Aorta (tissue), 5 donors: ENCODE data around the gene MGAT4C. TPM values are rescaled to one million over a fixed set of nuclear protein-coding genes. Genes with fewer than 3 reads are reported as not detected.

Experiments used
- ATAC-seq: fragments of 200-7000 bp; cut with Tn5 transposase; one replicate; pipeline ENCODE4 v1.9.1; 2022; ENCODE audit warnings: moderate library complexity; ENCODE audit not compliant: low FRiP score
- DNase-seq, 2 donors: peaks; one replicate each; pipeline ENCODE4 v3.0.0-alpha.2; 2020
- H3K27ac ChIP-seq, 2 donors: one replicate each; pipeline ENCODE4 v1.5.1; 2013; ENCODE audit warnings: low read length in 2 of 2, mild to moderate bottlenecking in 2 of 2, moderate library complexity in 2 of 2, control low read depth in 1 of 2, inconsistent platforms in 1 of 2, low read depth in 1 of 2
- H3K27me3 ChIP-seq, 2 donors: one replicate each; pipeline ENCODE4 v1.6.1; 2013; ENCODE audit warnings: control low read depth in 1 of 2, low read length in 1 of 2, mild to moderate bottlenecking in 1 of 2, moderate library complexity in 1 of 2; ENCODE audit not compliant: insufficient read depth in 2 of 2, control insufficient read depth in 1 of 2
- H3K36me3 ChIP-seq, 2 donors: one replicate each; pipeline ENCODE4 v1.6.1; 2013; ENCODE audit warnings: control low read depth in 1 of 2, low read length in 1 of 2, mild to moderate bottlenecking in 1 of 2; ENCODE audit not compliant: insufficient read depth in 2 of 2, control insufficient read depth in 1 of 2
- H3K4me1 ChIP-seq, 2 donors: one replicate each; pipeline ENCODE4 v1.6.1; 2013; ENCODE audit warnings: low read length in 2 of 2, control low read depth in 1 of 2, mild to moderate bottlenecking in 1 of 2, moderate library complexity in 1 of 2; ENCODE audit not compliant: insufficient read depth in 2 of 2, control insufficient read depth in 1 of 2
- H3K4me3 ChIP-seq, 2 donors: one replicate each; pipeline ENCODE4 v1.5.1; 2013; ENCODE audit warnings: low read length in 2 of 2, control low read depth in 1 of 2, mild to moderate bottlenecking in 1 of 2
- H3K9me3 ChIP-seq: one replicate; pipeline ENCODE4 v1.6.1; 2013; ENCODE audit warnings: mild to moderate bottlenecking, low read length; ENCODE audit not compliant: control insufficient read depth
- WGBS, 2 donors: extraction: QIAGEN DNeasy Blood & Tissue Kit; methylation state at CpG; one replicate each; pipeline ENCODE4 v1.1.7; 2013; 5-methylcytosine and 5-hydroxymethylcytosine counted together
- intact Hi-C, 2 donors: fragments of 100-400 bp; cut with DNase I; formaldehyde crosslinking; loops; one replicate each; pipeline versions ENCODE4 v1.14.2 to v1.15.0; 2022
- polyA plus RNA-seq, 2 donors: library from polyadenylated mRNA; stranded (reverse); fragments of 200-250 nt; gene quantifications; one replicate each; pipeline ENCODE4 v1.2.3, GENCODE V29; 2013
- total RNA-seq, 2 donors: library from RNA; stranded (reverse); fragmentation: NEBNext Ultra II Directional; extraction: Animal tissue kit (Norgen Biotek cat#: 25700); gene quantifications; one replicate each; pipeline ENCODE4 v1.2.1, GENCODE V29; 2021
- donor health status: healthy with polysubstance abuse.
- donor health status: Bipolar disorder and iron deficiency.
- donor health status: DM: no; HTN: no; CAD: no.
- donor health status: DM: no; HTN: no; CAD: no.
- donor health status: DM: yes; HTN: yes; CAD: no.

MGAT4C gene
- total and polyA plus RNA-seq, 4 donors, result 0.03 to 1.0 (median 0.68) TPM; not detected in 1

DNA sequence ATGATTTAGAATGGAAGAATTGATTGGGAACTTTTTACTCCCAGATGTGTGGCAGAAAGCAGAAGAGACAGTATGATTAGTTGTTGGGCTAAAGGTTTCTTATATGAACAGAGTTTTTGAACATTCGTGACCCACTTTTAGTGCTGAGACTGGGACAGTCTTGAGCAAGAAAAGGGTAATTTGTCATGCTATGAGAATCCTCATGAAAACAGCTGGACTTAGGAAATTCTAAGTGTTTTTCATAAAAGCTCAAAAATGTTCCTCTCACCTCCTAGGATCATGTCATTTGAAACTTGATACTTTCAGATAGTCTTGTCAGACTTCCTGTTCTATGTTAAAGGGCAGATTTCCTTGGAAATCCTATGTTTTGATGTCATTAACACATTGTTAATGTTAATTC, 86.1 kb downstream of the MGAT4C start:
- Histone ChIP-seq H3K4me1 (no peaks in the 10 kb centered on the region), H3K4me3 (no peak overlapping the region), H3K9me3 (no peaks in the 10 kb centered on the region), H3K36me3 (no peaks in the 10 kb centered on the region), H3K27ac (no peak overlapping the region), H3K27me3 (no peaks in the 10 kb centered on the region)
- intact Hi-C loops, result no loop called here
- DNase-seq (no peak), ATAC-seq (no peak)
- WGBS, 2 donors, result 64 to 68% methylated on average over 1 of the region's 1 CpG

DNA sequence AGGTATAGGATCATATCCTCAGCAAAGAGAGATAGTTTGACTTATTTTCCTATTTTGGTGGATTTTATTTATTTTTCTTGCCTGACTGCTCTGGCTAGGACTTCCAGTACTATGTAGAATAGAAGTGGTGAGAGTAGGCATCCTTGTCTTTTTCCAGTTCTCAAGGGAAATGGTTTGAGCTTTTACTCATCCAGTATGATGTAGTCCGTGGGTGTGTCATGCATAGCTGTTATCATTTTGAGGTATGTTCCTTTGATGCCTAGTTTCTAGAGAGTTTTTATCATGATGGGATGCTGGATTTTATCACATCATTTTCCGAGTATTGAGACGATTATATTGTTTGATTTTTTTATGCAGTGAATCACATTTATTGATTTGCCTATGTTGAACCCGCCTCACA, 97.2 kb downstream of the MGAT4C start:
- no peak for DNase-seq
- WGBS, 2 donors, result 91 to 92% methylated on average over 4 of the region's 4 CpGs
- ATAC-seq, result no peak
- Histone ChIP-seq H3K4me3 (no peak overlapping the region), H3K27ac (no peak overlapping the region), H3K9me3 (no peaks in the 10 kb centered on the region), H3K27me3 (no peaks in the 10 kb centered on the region), H3K36me3 (no peaks in the 10 kb centered on the region), H3K4me1 (no peaks in the 10 kb centered on the region)
- intact Hi-C loops, result no loop called here

DNA sequence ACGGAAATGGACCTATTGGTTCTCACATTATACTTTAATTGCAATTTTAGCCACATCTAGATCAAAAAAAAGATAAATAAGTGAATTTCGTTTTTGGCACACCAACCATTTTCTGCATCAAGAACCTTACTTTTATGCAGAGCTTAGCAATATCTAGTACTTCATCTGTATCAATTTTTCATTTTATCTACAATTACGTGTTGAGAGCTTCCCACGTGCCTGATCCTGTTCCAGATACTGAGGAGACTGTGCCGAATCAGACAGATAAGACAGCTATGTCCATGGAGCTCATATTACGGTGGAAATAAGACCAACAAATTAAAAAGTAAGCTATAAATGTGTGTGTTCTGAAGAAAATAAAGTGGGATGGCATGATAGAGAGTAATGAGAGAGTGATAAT, 101.6 kb downstream of the MGAT4C start:
- no peaks in the 10 kb centered on the region for H3K4me1 ChIP-seq
- no peaks in the 10 kb centered on the region for H3K36me3 ChIP-seq
- no peak overlapping the region for H3K4me3 ChIP-seq
- 78 to 80% methylated on average over 6 of the region's 6 CpGs for WGBS, 2 donors
- no peaks in the 10 kb centered on the region for H3K9me3 ChIP-seq
- H3K27me3 ChIP-seq, result no peaks in the 10 kb centered on the region
- DNase-seq (no peak), ATAC-seq (no peak)
- intact Hi-C loops, result no loop called here
- H3K27ac ChIP-seq, result no peak overlapping the region

DNA sequence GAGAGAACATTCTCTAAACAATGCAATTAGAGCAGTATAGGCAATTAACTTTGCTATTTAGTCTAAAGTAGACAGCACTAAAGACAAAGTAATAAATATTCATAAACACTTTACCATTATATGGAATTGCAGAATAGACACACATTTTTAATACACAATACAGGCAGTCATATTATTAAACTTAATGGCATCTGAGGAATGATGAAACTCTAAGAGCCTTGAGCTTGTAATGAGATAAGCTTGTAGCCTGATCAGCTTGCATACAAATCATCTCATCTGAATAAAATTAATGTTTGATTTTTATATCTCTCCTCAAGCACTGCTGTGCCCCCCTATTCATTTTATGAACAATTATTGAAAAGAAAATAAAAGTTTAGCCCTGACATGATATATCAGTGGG, 107.6 kb downstream of the MGAT4C start:
- Histone ChIP-seq H3K4me3 (no peak overlapping the region), H3K36me3 (no peaks in the 10 kb centered on the region), H3K9me3 (no peaks in the 10 kb centered on the region), H3K27me3 (no peaks in the 10 kb centered on the region), H3K4me1 (no peaks in the 10 kb centered on the region), H3K27ac (no peak overlapping the region)
- intact Hi-C loops, result no loop called here
- DNase-seq, result no peak
- ATAC-seq, result no peak

DNA sequence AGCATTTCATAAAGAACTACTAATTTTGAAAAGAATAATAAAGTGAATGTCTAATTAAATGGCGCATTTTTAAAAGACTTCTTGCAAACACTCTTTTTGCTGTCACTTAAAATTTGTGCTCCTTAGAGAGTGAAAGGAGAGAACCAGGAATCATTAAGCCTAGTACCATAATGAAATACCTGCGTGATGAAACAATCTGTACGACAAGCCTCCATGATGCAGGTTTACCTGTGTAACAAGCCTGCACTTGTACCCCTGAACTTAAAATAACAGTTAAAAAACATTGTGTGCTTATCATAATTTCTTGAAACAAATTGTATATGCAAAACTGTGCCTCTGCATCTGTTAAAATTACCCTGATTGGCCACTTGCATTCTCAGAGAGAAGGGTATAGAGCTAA, 108.1 kb downstream of the MGAT4C start:
- H3K27ac ChIP-seq, result no peak overlapping the region
- DNase-seq, result no peak
- WGBS, 2 donors, result 66 to 81% methylated on average over 3 of the region's 3 CpGs
- H3K27me3 ChIP-seq, result no peaks in the 10 kb centered on the region
- no peak overlapping the region for H3K4me3 ChIP-seq
- H3K36me3 ChIP-seq, result no peaks in the 10 kb centered on the region
- H3K9me3 ChIP-seq, result no peaks in the 10 kb centered on the region
- H3K4me1 ChIP-seq, result no peaks in the 10 kb centered on the region
- intact Hi-C loops, result no loop called here
- no peak for ATAC-seq

DNA sequence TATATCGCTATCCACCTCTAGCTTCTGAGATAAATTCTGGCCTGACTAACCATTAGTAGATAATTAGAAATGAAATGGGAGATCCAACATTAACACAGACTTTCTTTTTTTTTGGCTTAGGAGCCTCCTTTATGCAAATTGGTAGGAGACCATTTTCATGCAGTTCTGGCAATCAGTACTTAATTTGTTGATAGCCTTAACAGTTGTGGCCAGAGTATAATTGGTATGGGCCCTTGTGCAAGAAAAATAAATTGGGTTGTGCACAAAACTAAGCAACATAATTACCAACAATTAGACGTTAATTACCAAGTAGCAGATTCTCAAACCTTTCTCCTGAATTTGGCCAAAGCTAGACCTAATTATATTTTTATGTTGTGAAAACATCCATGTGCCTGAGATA, 111.0 kb downstream of the MGAT4C start:
- DNase-seq (no peak), ATAC-seq (no peak)
- Histone ChIP-seq H3K36me3 (no peaks in the 10 kb centered on the region), H3K9me3 (no peaks in the 10 kb centered on the region), H3K27ac (no peak overlapping the region), H3K27me3 (no peaks in the 10 kb centered on the region), H3K4me1 (no peaks in the 10 kb centered on the region), H3K4me3 (no peak overlapping the region)
- 90% methylated on average over 2 of the region's 2 CpGs for WGBS, 2 donors
- intact Hi-C loops, result no loop called here

DNA sequence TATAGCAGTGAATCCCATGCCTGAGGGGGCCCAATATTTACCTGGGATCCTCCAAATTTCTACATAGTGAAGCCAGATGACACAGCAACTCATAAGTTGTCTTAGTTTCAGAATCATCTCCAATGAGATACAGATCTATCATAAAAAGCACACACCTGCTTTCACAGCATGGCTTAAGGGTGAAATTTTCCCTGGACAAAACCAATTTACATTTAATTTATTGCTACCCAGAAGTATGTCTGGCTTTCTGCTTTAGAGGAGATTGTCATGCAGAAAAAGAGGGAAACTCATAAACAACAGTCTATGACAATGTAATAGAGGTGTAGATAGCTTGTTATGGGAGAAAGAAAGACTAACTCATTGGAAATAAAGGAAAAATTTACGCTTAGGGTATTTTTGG, 113.0 kb downstream of the MGAT4C start:
- 92% methylated on average over 1 of the region's 1 CpG for WGBS, 2 donors
- no peaks in the 10 kb centered on the region for H3K27me3 ChIP-seq
- H3K36me3 ChIP-seq, result no peaks in the 10 kb centered on the region
- H3K27ac ChIP-seq, result no peak overlapping the region
- H3K4me1 ChIP-seq, result no peaks in the 10 kb centered on the region
- intact Hi-C loops, result no loop called here
- DNase-seq (no peak), ATAC-seq (no peak)
- H3K9me3 ChIP-seq, result no peaks in the 10 kb centered on the region
- no peak overlapping the region for H3K4me3 ChIP-seq

DNA sequence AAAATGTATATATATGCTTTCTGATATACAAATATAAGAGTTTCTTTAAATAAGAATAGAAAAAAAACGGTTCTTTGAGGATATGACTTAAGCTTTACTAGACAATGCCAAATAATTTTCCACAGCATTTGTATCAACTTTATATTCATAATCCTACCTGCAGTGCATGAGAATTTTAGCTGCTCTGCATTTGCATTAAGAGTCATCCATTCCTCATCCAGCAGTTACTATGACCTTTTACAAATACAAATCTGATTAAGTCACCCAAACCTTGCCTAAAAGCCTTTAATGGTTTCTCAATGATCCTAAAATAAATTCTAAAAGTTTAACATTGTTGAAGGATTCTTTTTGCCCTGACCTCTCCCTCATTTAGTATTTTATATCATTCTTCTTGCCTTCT, 116.5 kb downstream of the MGAT4C start:
- DNase-seq (no peak), ATAC-seq (no peak)
- Histone ChIP-seq H3K27me3 (no peaks in the 10 kb centered on the region), H3K27ac (no peak overlapping the region), H3K4me3 (no peak overlapping the region), H3K4me1 (no peaks in the 10 kb centered on the region), H3K36me3 (no peaks in the 10 kb centered on the region), H3K9me3 (no peaks in the 10 kb centered on the region)
- intact Hi-C loops, result no loop called here
- WGBS, 2 donors, result 82 to 83% methylated on average over 1 of the region's 1 CpG

DNA sequence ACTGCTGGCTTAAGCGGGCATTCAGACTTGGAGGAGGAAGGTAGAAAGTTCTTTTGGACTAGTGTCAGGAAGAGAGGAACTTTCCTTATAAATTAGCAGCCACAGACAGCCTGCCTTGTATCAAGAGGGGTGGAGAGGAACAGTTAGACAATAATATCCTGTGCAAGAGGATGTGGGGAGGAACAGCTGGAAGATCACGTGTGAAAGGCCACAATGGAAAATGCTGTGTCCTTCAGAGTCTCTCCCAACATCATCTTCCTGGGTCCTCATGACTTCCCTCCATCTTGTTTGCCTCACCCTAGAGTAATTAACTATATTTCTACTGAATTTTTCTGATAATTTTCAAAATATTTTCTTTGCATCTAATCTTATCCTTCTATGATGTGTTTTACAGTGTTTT, 117.4 kb downstream of the MGAT4C start:
- Histone ChIP-seq H3K36me3 (no peaks in the 10 kb centered on the region), H3K27ac (no peak overlapping the region), H3K9me3 (no peaks in the 10 kb centered on the region), H3K4me1 (no peaks in the 10 kb centered on the region), H3K4me3 (no peak overlapping the region), H3K27me3 (no peaks in the 10 kb centered on the region)
- intact Hi-C loops, result no loop called here
- 85 to 89% methylated on average over 2 of the region's 2 CpGs for WGBS, 2 donors
- ATAC-seq (no peak), DNase-seq (no peak)
